Measurements from ENCODE around the gene LRTM2. TPM values are rescaled to one million over a fixed set of nuclear protein-coding genes. Genes with fewer than 3 reads are reported as not detected.

The LRTM2 gene
- total RNA-seq, 4 donors from 2014 or later: not detected

DNA sequence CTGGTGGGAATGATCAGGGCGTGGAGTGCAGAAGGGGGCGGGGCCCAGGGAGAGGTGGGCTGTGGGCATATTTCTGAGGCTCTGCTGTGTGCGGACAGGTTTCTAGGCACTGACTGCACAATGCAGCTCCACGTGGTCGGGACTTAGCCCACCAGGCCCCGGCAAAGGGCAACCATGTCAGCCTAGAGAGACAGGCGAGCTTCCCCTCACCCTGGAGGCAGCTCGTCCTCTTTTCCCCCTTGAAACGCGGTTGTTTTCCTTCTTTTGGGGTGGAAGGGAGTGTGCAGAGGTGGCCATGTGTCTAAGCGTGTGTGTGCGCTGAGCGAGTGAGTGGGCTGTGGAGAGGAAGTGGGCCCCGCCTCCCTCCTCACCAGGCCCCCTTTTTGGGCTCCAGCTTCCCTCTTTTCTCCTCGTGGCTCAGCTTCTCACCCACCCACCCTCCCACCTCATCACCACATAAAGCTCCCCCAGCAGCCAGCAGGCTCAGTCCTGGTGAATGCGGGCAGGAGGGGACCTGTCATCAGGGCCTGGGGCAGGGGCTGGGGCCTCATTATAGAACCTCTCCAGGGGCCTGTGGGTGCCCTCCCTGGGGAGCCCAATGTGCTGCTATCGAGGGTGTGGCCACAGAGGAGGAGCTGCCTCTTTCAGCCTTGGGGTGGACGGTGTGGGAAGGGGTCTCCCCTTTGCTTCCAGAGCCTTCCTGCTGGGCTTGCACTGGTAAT lies 22.0 kb downstream of the LRTM2 start:
- Histone ChIP-seq H3K4me1 (no peaks in the 10 kb centered on the region), H3K27ac (no peak overlapping the region), H3K36me3 (no peaks in the 10 kb centered on the region), H3K4me3 (no peak overlapping the region), H3K9me3 (no peaks in the 10 kb centered on the region), H3K27me3 (peaks cover 13% of the 10 kb centered on the region)
- DNase-seq: peak; percentile 3
- 71 to 80% methylated on average over 1 to 16 of the region's 18 CpGs for WGBS, 2 donors (ENCODE audit: low coverage in 1 of 2)
- in situ Hi-C loops (cut with MboI; ENCODE audit: low pct_ligation_motif_present in 1 of 4, low pct_unique_long_range_greater_than_20kb in 1 of 4, low sequenced_read_pairs in 3 of 4): no loop called here
- TF ChIP-seq, protein P1, sequence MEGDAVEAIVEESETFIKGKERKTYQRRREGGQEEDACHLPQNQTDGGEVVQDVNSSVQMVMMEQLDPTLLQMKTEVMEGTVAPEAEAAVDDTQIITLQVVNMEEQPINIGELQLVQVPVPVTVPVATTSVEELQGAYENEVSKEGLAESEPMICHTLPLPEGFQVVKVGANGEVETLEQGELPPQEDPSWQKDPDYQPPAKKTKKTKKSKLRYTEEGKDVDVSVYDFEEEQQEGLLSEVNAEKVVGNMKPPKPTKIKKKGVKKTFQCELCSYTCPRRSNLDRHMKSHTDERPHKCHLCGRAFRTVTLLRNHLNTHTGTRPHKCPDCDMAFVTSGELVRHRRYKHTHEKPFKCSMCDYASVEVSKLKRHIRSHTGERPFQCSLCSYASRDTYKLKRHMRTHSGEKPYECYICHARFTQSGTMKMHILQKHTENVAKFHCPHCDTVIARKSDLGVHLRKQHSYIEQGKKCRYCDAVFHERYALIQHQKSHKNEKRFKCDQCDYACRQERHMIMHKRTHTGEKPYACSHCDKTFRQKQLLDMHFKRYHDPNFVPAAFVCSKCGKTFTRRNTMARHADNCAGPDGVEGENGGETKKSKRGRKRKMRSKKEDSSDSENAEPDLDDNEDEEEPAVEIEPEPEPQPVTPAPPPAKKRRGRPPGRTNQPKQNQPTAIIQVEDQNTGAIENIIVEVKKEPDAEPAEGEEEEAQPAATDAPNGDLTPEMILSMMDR (IDR thresholded peaks at IDR 0.05): no peak
- TF ChIP-seq EP300 (IDR thresholded peaks at IDR 0.05; ENCODE audit: low read depth): no peak
- no peak for TF ChIP-seq POLR2A (IDR thresholded peaks at IDR 0.05)
- TF ChIP-seq POLR2AphosphoS5 (IDR thresholded peaks at IDR 0.05): no peak
- intact Hi-C loops (cut with DNase I; ENCODE audit: low total_unique reads): no loop called here

DNA sequence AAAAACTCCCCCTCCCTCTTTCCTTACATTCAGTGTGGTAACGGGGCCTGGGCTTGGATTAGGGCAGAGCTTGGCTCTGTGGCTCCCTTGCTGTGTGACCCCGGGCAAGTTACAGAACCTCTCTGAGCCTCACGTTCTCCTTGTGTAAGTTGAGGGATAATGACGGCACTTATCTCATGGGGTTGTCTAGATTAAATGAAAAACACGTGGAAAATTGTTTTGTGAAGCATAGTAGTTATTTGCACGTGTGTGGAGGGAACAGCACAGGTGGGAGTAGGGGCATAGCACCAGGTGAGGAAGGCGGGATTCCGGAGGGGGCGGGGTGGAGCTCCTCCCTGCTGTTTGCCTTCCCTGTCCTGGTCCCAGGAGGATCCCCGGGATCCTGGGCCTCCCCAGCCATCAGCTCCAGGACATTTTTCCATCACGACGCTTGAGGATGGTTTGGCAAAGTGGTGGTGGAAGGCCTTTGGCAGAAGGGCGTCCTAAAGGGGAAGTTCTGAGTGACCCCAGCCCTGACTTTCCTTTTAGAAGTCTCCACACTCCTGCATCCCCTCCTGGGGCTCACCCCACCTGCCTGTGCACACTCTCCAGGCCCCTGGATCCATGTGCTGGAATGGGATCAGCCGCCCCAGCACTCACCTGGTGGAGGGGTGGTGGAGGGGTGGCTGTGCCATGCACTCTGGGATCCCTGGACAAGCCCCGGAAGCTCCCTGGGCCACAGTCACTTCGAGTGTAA lies 22.7 kb downstream of the LRTM2 start:
- Histone ChIP-seq H3K27ac (no peak overlapping the region), H3K4me1 (no peaks in the 10 kb centered on the region), H3K4me3 (no peak overlapping the region), H3K9me3 (no peaks in the 10 kb centered on the region), H3K36me3 (no peaks in the 10 kb centered on the region), H3K27me3 (peaks cover 13% of the 10 kb centered on the region)
- no peak for TF ChIP-seq EP300 (IDR thresholded peaks at IDR 0.05; ENCODE audit: low read depth)
- TF ChIP-seq POLR2A (IDR thresholded peaks at IDR 0.05): no peak
- TF ChIP-seq, protein P1 (IDR thresholded peaks at IDR 0.05): no peak
- TF ChIP-seq POLR2AphosphoS5 (IDR thresholded peaks at IDR 0.05): no peak
- intact Hi-C loops (cut with DNase I; ENCODE audit: low total_unique reads): no loop called here
- WGBS, 2 donors (ENCODE audit: low coverage in 1 of 2): 61 to 77% methylated on average over 10 to 16 of the region's 16 CpGs
- in situ Hi-C loops (cut with MboI; ENCODE audit: low pct_ligation_motif_present in 1 of 4, low pct_unique_long_range_greater_than_20kb in 1 of 4, low sequenced_read_pairs in 3 of 4): no loop called here
- DNase-seq: peak; percentile 4

- Histone ChIP-seq H3K4me3 (no peak overlapping the region), H3K4me1 (no peaks in the 10 kb centered on the region), H3K27ac (no peak overlapping the region), H3K9me3 (no peaks in the 10 kb centered on the region), H3K27me3 (peaks cover 13% of the 10 kb centered on the region), H3K36me3 (no peaks in the 10 kb centered on the region)
- TF ChIP-seq EP300 (IDR thresholded peaks at IDR 0.05; ENCODE audit: low read depth): no peak
- TF ChIP-seq, protein P1 (IDR thresholded peaks at IDR 0.05): no peak
- no peak for TF ChIP-seq POLR2A (IDR thresholded peaks at IDR 0.05)
- TF ChIP-seq POLR2AphosphoS5 (IDR thresholded peaks at IDR 0.05): no peak
- WGBS, 2 donors (ENCODE audit: low coverage in 1 of 2): 64% methylated on average over 3 of the region's 3 CpGs; no CpG with 5 or more reads in 1 of the 2 donors
- no peak for DNase-seq
- intact Hi-C loops (cut with DNase I; ENCODE audit: low total_unique reads) (no loop called here), in situ Hi-C loops (cut with MboI; ENCODE audit: low pct_ligation_motif_present in 1 of 4, low pct_unique_long_range_greater_than_20kb in 1 of 4, low sequenced_read_pairs in 3 of 4) (no loop called here)
Observed at GRCh38 chr12:1843641-1844005, 23.3 kb downstream of the LRTM2 start.

- peaks cover 13% of the 10 kb centered on the region for H3K27me3 ChIP-seq
- intact Hi-C loops (cut with DNase I; ENCODE audit: low total_unique reads): no loop called here
Observed at GRCh38 chr12:1844223-1844622, 23.9 kb downstream of the LRTM2 start.

More at GRCh38 chr12:1844223-1844622, 23.9 kb downstream of the LRTM2 start:
- in situ Hi-C loops (cut with MboI; ENCODE audit: low pct_ligation_motif_present in 1 of 4, low pct_unique_long_range_greater_than_20kb in 1 of 4, low sequenced_read_pairs in 3 of 4): no loop called here
- Histone ChIP-seq H3K4me3 (no peak overlapping the region), H3K27ac (no peak overlapping the region), H3K36me3 (no peaks in the 10 kb centered on the region), H3K9me3 (no peaks in the 10 kb centered on the region), H3K4me1 (no peaks in the 10 kb centered on the region)
- peak; percentile 2 for DNase-seq
- WGBS, 2 donors (ENCODE audit: low coverage in 1 of 2): 63% methylated on average over 10 of the region's 10 CpGs; no CpG with 5 or more reads in 1 of the 2 donors
- TF ChIP-seq POLR2A (IDR thresholded peaks at IDR 0.05): no peak
- TF ChIP-seq, protein P1 (IDR thresholded peaks at IDR 0.05): no peak
- TF ChIP-seq POLR2AphosphoS5 (IDR thresholded peaks at IDR 0.05): no peak
- TF ChIP-seq EP300 (IDR thresholded peaks at IDR 0.05; ENCODE audit: low read depth): no peak

All from transverse colon (tissue), 4 donors.